Heart left ventricle (tissue), 13 donors: Measurements from ENCODE around the gene AK1.

Source experiments
- CTCF ChIP-seq, 12 donors: fragments of 200-600 bp; sonication (generic) in 4 of 12; IDR thresholded peaks; one replicate each; pipeline versions ENCODE4 v1.5.0 to v1.8.0; 2018 to 2022; ENCODE audit warnings: antibody characterized with exemption in 12 of 12, mild to moderate bottlenecking in 5 of 12
- POLR2A ChIP-seq, 2 donors: fragments of 450-650 bp; IDR thresholded peaks; one replicate each; pipeline ENCODE4 v1.6.1; 2017; ENCODE audit warnings: antibody characterized with exemption in 2 of 2, mild to moderate bottlenecking in 2 of 2, moderate library complexity in 2 of 2
- donor health status: ischemic (EF 13 %, LVEDD 7.1; RV severe dilation, severe dysfunction).
- donor health status: DM: no; HTN: yes; CAD: no.
- donor health status: DM: no; HTN: no; CAD: no.
- donor health status: ischemic (EF 25% LVEDD 6.9; RV normal size, moderate dysfunction).
- donor health status: ischemic (EF 25% LVEDD 5.7; RV mildly dilated, moderate dysfunction).
- donor health status: ischemic (EF 35%, LVEDD 5.7; RV mildly dilated, moderate dysfunction).
- donor health status: nonischemic (EF 11% LVEDD 7.7; RV severe dilation, severe dysfunction).
- donor health status: DM: yes; HTN: yes; CAD: no.
- donor health status: PGD.
- donor health status: ischemic (EF 29% LVEDD 5.4; RV normal size, mild dysfunction).
- donor health status: nonischemic (EF 23%, LVEDD 6.1; RV moderate dilation, normal function).

GRCh38 chr9:127892831-127893230, 15.4 kb upstream of the AK1 start:
- TF ChIP-seq CTCF (IDR thresholded peaks at IDR 0.05), result no peak
- no peak for TF ChIP-seq POLR2A (IDR thresholded peaks at IDR 0.05)
